Activated CD4-positive, alpha-beta memory T cell treated with anti-CD3 and anti-CD28 coated beads for 36 hours (primary cell): ENCODE measurements around the gene C1QTNF6. TPM values are rescaled to one million over a fixed set of nuclear protein-coding genes. Genes with fewer than 3 reads are reported as not detected.

Source experiments
- CTCF ChIA-PET: fragments of 350-600 bp; sonication (Branson Sonifier 250); formaldehyde crosslinking; loops from one replicate; lab custom pipeline; 2021; ENCODE audit warnings: antibody characterized with exemption, inconsistent platforms; lab: Charles Lee
- POLR2A ChIA-PET: fragments of 350-600 bp; sonication (Branson Sonifier 250); formaldehyde crosslinking; loops from one replicate; lab custom pipeline; 2021; ENCODE audit warnings: antibody characterized with exemption; lab: Charles Lee
- DNase-seq: peaks from one replicate; pipeline ENCODE4 v3.0.0-alpha.2; 2020
- H3K27ac Mint-ChIP-seq: one replicate; pipeline ENCODE4 v1.8.0; 2021; ENCODE audit warnings: mixed read lengths
- H3K27me3 Mint-ChIP-seq: one replicate; pipeline ENCODE4 v1.8.0; 2021; ENCODE audit warnings: mixed read lengths
- H3K36me3 Mint-ChIP-seq: one replicate; pipeline ENCODE4 v1.8.0; 2021; ENCODE audit warnings: mixed read lengths
- H3K4me1 Mint-ChIP-seq: one replicate; pipeline ENCODE4 v1.8.0; 2021; ENCODE audit warnings: low read depth, mixed read lengths
- H3K4me3 Mint-ChIP-seq: one replicate; pipeline ENCODE4 v1.8.0; 2021; ENCODE audit warnings: mild to moderate bottlenecking, mixed read lengths
- H3K9me3 Mint-ChIP-seq: one replicate; pipeline ENCODE4 v1.8.0; 2021; ENCODE audit warnings: mixed read lengths
- intact Hi-C: fragments of 100-400 bp; cut with micrococcal nuclease; formaldehyde crosslinking; loops from one replicate; pipeline ENCODE4 v1.15.1; 2023
- total RNA-seq, 2 experiments: library from RNA; stranded (reverse); gene quantifications; one replicate each; pipeline ENCODE4 v1.2.3, GENCODE V29; 2021

C1QTNF6 gene
- total RNA-seq, 2 experiments from 2014 or later, result 11.1 to 13.0 TPM

DNA sequence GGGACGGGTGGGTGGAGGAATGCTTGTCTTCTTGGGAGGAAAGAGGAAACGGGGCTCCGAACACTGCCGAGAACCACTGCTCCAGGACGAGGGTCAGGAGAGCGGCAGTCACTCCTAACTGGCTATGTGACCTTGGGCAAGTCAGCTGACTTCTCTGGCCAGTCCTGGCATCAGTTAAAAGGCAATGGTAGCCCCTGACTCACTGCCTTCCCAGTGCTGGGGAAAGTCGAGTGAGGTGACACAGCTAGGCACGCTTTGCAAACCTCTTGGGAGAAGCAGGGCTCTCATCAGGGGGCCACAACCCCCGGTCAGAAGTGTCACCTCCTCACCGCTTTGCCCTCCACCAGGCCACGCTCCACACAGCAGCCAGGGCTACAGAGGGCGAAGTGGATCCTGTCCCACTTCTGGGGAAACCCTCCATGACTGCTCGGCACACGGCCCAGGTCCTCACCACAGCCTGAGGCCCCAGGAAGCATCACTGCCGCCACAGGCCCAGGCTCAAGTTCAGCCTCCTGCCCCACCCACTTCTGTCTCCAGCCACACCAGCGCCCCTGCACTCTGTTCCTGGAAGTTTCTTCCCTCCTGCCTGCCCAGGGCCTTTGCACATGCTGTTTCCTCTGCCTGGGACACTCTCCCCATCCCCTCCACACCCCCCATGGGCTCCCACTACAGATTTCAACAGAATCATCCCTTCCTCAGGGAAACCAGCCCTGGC is 54.6 kb downstream of the C1QTNF6 start:
- H3K9me3 Mint-ChIP-seq, result peaks cover 3% of the 10 kb centered on the region
- H3K4me3 Mint-ChIP-seq, result no peak overlapping the region
- H3K4me1 Mint-ChIP-seq, result peaks cover 24% of the 10 kb centered on the region
- DNase-seq, result no peak
- POLR2A ChIA-PET, result interaction anchor here (0.8 to 12.8 kb wide), 4 partner anchors 11 to 54 kb away, joined by 3 to 139 read pairs (median 4); partner anchors contain the start of gene IL2RB
- peaks cover 76% of the 10 kb centered on the region for H3K36me3 Mint-ChIP-seq
- CTCF ChIA-PET, result interaction anchor here (1.0 to 1.3 kb wide), 2 partner anchors 11 to 12 kb away, joined by 3 to 6 read pairs; no protein-coding TSS in a partner anchor
- intact Hi-C loops, result no loop called here
- no peaks in the 10 kb centered on the region for H3K27me3 Mint-ChIP-seq
- H3K27ac Mint-ChIP-seq, result peak overlapping the region; percentile 74

DNA sequence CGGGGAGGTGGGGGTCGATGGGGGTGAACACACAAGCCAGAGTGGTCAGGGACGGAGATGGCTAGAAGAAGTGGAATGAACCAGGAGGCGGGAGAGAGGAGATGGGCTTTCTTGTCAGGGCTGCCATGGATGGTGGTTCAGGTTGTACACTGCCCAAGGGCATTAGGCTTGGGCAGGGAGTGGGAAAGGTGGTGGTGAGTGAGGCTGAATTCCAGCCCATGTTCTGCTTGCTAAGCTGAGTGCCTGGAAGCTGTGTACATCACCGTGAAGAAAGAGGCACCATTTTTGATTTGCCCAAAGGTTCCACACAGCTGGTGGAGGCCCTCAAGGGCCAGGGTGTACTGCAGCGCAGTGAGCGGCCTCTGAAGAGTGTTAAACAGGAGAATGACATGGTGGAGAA is 55.3 kb downstream of the C1QTNF6 start:
- peaks cover 1% of the 10 kb centered on the region for H3K9me3 Mint-ChIP-seq
- no peak for DNase-seq
- H3K4me3 Mint-ChIP-seq, result peak overlapping the region; percentile 17
- H3K27ac Mint-ChIP-seq, result peak overlapping the region; percentile 14
- intact Hi-C loops, result no loop called here
- ChIA-PET CTCF (interaction anchor here (1.0 to 1.3 kb wide), 2 partner anchors 11 to 13 kb away, joined by 3 to 6 read pairs; no protein-coding TSS in a partner anchor), POLR2A (interaction anchor here (0.7 to 12.8 kb wide), 6 partner anchors 10 to 53 kb away, joined by 3 to 139 read pairs (median 4); partner anchors contain the start of gene IL2RB)
- H3K36me3 Mint-ChIP-seq, result peaks cover 70% of the 10 kb centered on the region
- no peaks in the 10 kb centered on the region for H3K27me3 Mint-ChIP-seq
- peaks cover 18% of the 10 kb centered on the region for H3K4me1 Mint-ChIP-seq

Other genes starting within 250 kb of the C1QTNF6 start
- 1 to 10 TPM; 5.5 TPM for gene TST, start 168.8 kb downstream of the C1QTNF6 start, total RNA-seq
- gene MPST, start 168.5 kb downstream of the C1QTNF6 start, total RNA-seq, result 10 to 100 TPM; 16.9 to 17.6 TPM
- gene KCTD17, start 136.5 kb downstream of the C1QTNF6 start, total RNA-seq, result 10 to 100 TPM; 46.0 to 47.3 TPM
- gene TMPRSS6, start 78.5 kb downstream of the C1QTNF6 start, total RNA-seq, result 10 to 100 TPM; 39.9 to 42.1 TPM
- 100 to 1,000 TPM; 306 to 310 TPM for gene IL2RB, start 38.3 kb downstream of the C1QTNF6 start, total RNA-seq
- 1 to 10 TPM; 8.5 to 9.3 TPM for gene SSTR3, start 24.2 kb upstream of the C1QTNF6 start, total RNA-seq
- 100 to 1,000 TPM; 714 to 727 TPM for gene RAC2, start 56.0 kb upstream of the C1QTNF6 start, total RNA-seq
- gene CYTH4, start 94.3 kb upstream of the C1QTNF6 start, total RNA-seq, result 10 to 100 TPM; 58.7 to 60.5 TPM
- under 1 TPM; 0.39 to 0.57 TPM for gene ELFN2, start 239.2 kb upstream of the C1QTNF6 start, total RNA-seq